SJSA1 (cell line): ENCODE measurements around the gene WDTC1. TPM values are rescaled to one million over a fixed set of nuclear protein-coding genes. Genes with fewer than 3 reads are reported as not detected.
A peak's percentile ranks its signal among the peaks of the same experiment; 100 is the strongest.
"Not testable (repeated sequence)": the region's sequence is repeated elsewhere in the genome, so short reads cannot be mapped to it uniquely, and the experiment has no call there.

Experiments
- DNase-seq, 2 experiments: peaks; one replicate each; pipeline ENCODE4 v3.0.0-alpha.2; 2015 to 2020; ENCODE audit warnings: low spot score in 2 of 2, low read depth in 1 of 2
- H3K27ac ChIP-seq: fragments of 250-450 bp; sonication (Bioruptor Pico); 2 replicates; pipeline ENCODE4 v1.5.1; 2020; ENCODE audit warnings: mild to moderate bottlenecking, moderate library complexity
- H3K27me3 ChIP-seq: fragments of 250-450 bp; sonication (Bioruptor Pico); replicated peaks from 2 replicates; pipeline ENCODE4 v1.5.1; 2020; ENCODE audit warnings: mild to moderate bottlenecking, moderate library complexity
- H3K36me3 ChIP-seq: fragments of 250-450 bp; sonication (Bioruptor Pico); 2 replicates; pipeline ENCODE4 v1.5.1; 2020; ENCODE audit warnings: mild to moderate bottlenecking
- H3K4me1 ChIP-seq: fragments of 250-450 bp; sonication (Bioruptor Pico); replicated peaks from 2 replicates; pipeline ENCODE4 v1.6.1; 2021; ENCODE audit warnings: mild to moderate bottlenecking
- H3K4me3 ChIP-seq: fragments of 250-450 bp; sonication (Bioruptor Pico); 2 replicates; pipeline ENCODE4 v1.5.1; 2020; ENCODE audit warnings: mild to moderate bottlenecking
- H3K9me3 ChIP-seq: fragments of 250-450 bp; sonication (Bioruptor Pico); replicated peaks from 2 replicates; pipeline ENCODE4 v1.5.1; 2020; ENCODE audit warnings: mild to moderate bottlenecking
- total RNA-seq: library from RNA; depleted of rRNA; stranded (reverse); fragments of >200 nt; shearing (Covaris generic); gene quantifications from 2 replicates; pipeline ENCODE4 v1.2.3, GENCODE V29; 2014; rRNA removed

Gene WDTC1
- total RNA-seq = 5.6 and 11.9 TPM in 2 replicates

GRCh38 chr1:27234049-27234882, at the start of gene WDTC1:
Gene WDTC1 (plus strand): TSS chr1:27234632. CDS start chr1:27261055, 26,423 bp downstream.
- Histone ChIP-seq H3K27me3 (no peaks in the 10 kb centered on the region), H3K9me3 (no peaks in the 10 kb centered on the region), H3K27ac (no peak within 1 kb of the TSS), H3K36me3 (no peaks in the 10 kb centered on the region), H3K4me3 (peak within 1 kb of the TSS; percentile 46), H3K4me1 (peaks cover 12% of the 10 kb centered on the region)
- peak; percentile 97 to 98 for DNase-seq

GRCh38 chr1:27184665-27185064, 49.8 kb upstream of the WDTC1 start:
- H3K27ac ChIP-seq, H3K27me3 ChIP-seq, H3K36me3 ChIP-seq, H3K4me1 ChIP-seq, H3K9me3 ChIP-seq, DNase-seq, H3K4me3 ChIP-seq: not testable (repeated sequence)

- Histone ChIP-seq H3K4me1 (peaks cover 6% of the 10 kb centered on the region), H3K4me3 (no peak overlapping the region), H3K36me3 (no peaks in the 10 kb centered on the region), H3K27ac (no peak overlapping the region), H3K27me3 (no peaks in the 10 kb centered on the region), H3K9me3 (no peaks in the 10 kb centered on the region)
- DNase-seq = no peak
Measured at GRCh38 chr1:27192039-27192529, 42.3 kb upstream of the WDTC1 start.

GRCh38 chr1:27193194-27193593, 41.2 kb upstream of the WDTC1 start:
- Histone ChIP-seq H3K9me3 (no peaks in the 10 kb centered on the region), H3K4me3 (no peak overlapping the region), H3K27me3 (no peaks in the 10 kb centered on the region), H3K4me1 (peaks cover 6% of the 10 kb centered on the region), H3K36me3 (no peaks in the 10 kb centered on the region), H3K27ac (no peak overlapping the region)
- no peak for DNase-seq

GRCh38 chr1:27201295-27201694, 33.1 kb upstream of the WDTC1 start:
- no peak overlapping the region for H3K27ac ChIP-seq
- H3K4me1 ChIP-seq = no peaks in the 10 kb centered on the region
- no peak overlapping the region for H3K4me3 ChIP-seq
- DNase-seq = no peak
- no peaks in the 10 kb centered on the region; the same call in 1 of the 2 replicates for H3K9me3 ChIP-seq
- H3K36me3 ChIP-seq = no peaks in the 10 kb centered on the region
- no peaks in the 10 kb centered on the region for H3K27me3 ChIP-seq

GRCh38 chr1:27203946-27204345, 30.5 kb upstream of the WDTC1 start:
- Histone ChIP-seq H3K4me3 (no peak overlapping the region), H3K9me3 (no peaks in the 10 kb centered on the region; the same call in 1 of the 2 replicates), H3K4me1 (no peaks in the 10 kb centered on the region), H3K27ac (no peak overlapping the region), H3K27me3 (no peaks in the 10 kb centered on the region), H3K36me3 (no peaks in the 10 kb centered on the region)
- DNase-seq = no peak

- not testable (repeated sequence) for H3K4me3 ChIP-seq, H3K27ac ChIP-seq, H3K9me3 ChIP-seq, H3K27me3 ChIP-seq, H3K36me3 ChIP-seq, H3K4me1 ChIP-seq, DNase-seq
Measured at GRCh38 chr1:27207238-27207637, 27.2 kb upstream of the WDTC1 start.

GRCh38 chr1:27208143-27208850, 26.1 kb upstream of the WDTC1 start:
- not testable (repeated sequence) for H3K36me3 ChIP-seq, H3K4me3 ChIP-seq, H3K9me3 ChIP-seq, H3K4me1 ChIP-seq, DNase-seq, H3K27ac ChIP-seq, H3K27me3 ChIP-seq

- Histone ChIP-seq H3K36me3 (no peaks in the 10 kb centered on the region), H3K4me1 (no peaks in the 10 kb centered on the region), H3K27me3 (0 out of 2 replicates have a peak, but pooled peaks cover 4% of the 10 kb centered on the region), H3K27ac (no peak overlapping the region), H3K4me3 (no peak overlapping the region), H3K9me3 (no peaks in the 10 kb centered on the region)
- DNase-seq = no peak
Measured at GRCh38 chr1:27216466-27216865, 18.0 kb upstream of the WDTC1 start.

GRCh38 chr1:27217401-27217800, 17.0 kb upstream of the WDTC1 start:
- Histone ChIP-seq H3K4me3 (no peak overlapping the region), H3K36me3 (no peaks in the 10 kb centered on the region), H3K27me3 (0 out of 2 replicates have a peak, but pooled peaks cover 4% of the 10 kb centered on the region), H3K4me1 (no peaks in the 10 kb centered on the region), H3K9me3 (no peaks in the 10 kb centered on the region), H3K27ac (no peak overlapping the region)
- no peak for DNase-seq

GRCh38 chr1:27218736-27219135, 15.7 kb upstream of the WDTC1 start:
- H3K9me3 ChIP-seq = no peaks in the 10 kb centered on the region
- 0 out of 2 replicates have a peak, but pooled peaks cover 4% of the 10 kb centered on the region for H3K27me3 ChIP-seq
- no peak for DNase-seq
- H3K36me3 ChIP-seq = no peaks in the 10 kb centered on the region
- H3K27ac ChIP-seq = no peak overlapping the region
- no peak overlapping the region for H3K4me3 ChIP-seq
- no peaks in the 10 kb centered on the region for H3K4me1 ChIP-seq

GRCh38 chr1:27220096-27220495, 14.3 kb upstream of the WDTC1 start:
- 0 out of 2 replicates have a peak, but pooled peaks cover 4% of the 10 kb centered on the region for H3K27me3 ChIP-seq
- H3K4me3 ChIP-seq = no peak overlapping the region
- no peak for DNase-seq
- no peaks in the 10 kb centered on the region for H3K4me1 ChIP-seq
- H3K36me3 ChIP-seq = no peaks in the 10 kb centered on the region
- H3K9me3 ChIP-seq = no peaks in the 10 kb centered on the region
- no peak overlapping the region for H3K27ac ChIP-seq

GRCh38 chr1:27220702-27221497, 13.5 kb upstream of the WDTC1 start:
- H3K36me3 ChIP-seq, DNase-seq, H3K4me1 ChIP-seq, H3K27ac ChIP-seq, H3K27me3 ChIP-seq, H3K4me3 ChIP-seq, H3K9me3 ChIP-seq: not testable (repeated sequence)
